Choroid plexus epithelial cell (primary cell): ENCODE data around the gene IGFALS.
A peak's percentile ranks its signal among the peaks of the same experiment; 100 is the strongest.

Source experiments
- DNase-seq: peaks from one replicate; pipeline ENCODE4 v3.0.0-alpha.2; 2010; ENCODE audit warnings: low read depth
- H3K4me3 ChIP-seq: 2 replicates; pipeline ENCODE4 v1.5.1; 2011; ENCODE audit warnings: low read depth, mild to moderate bottlenecking, control low read depth, low read length, moderate library complexity
- CTCF ChIP-seq: conservative IDR thresholded peaks from 2 replicates; pipeline ENCODE4 v1.5.1; 2011; ENCODE audit warnings: low read depth, mild to moderate bottlenecking, control low read depth, inconsistent platforms, low read length, moderate library complexity

Gene IGFALS

GRCh38 chr16:1757714-1758461 lies 35.6 kb downstream of the IGFALS start:
- TF ChIP-seq CTCF = no peak
- H3K4me3 ChIP-seq = no peak overlapping the region
- no peak for DNase-seq

- no peak for DNase-seq
- TF ChIP-seq CTCF = no peak
- no peak overlapping the region for H3K4me3 ChIP-seq
These were observed 39.3 kb downstream of the IGFALS start for GRCh38 chr16:1754204-1754603.

GRCh38 chr16:1752853-1753252 lies 40.7 kb downstream of the IGFALS start:
- TF ChIP-seq CTCF = no peak

GRCh38 chr16:1751946-1752345 lies 41.6 kb downstream of the IGFALS start:
- no peak for TF ChIP-seq CTCF
- H3K4me3 ChIP-seq = no peak overlapping the region
- DNase-seq = no peak

More at GRCh38 chr16:1752853-1753252, 40.7 kb downstream of the IGFALS start:
- DNase-seq = no peak
- H3K4me3 ChIP-seq = no peak overlapping the region

- no peak for TF ChIP-seq CTCF
- peak; percentile 72 for DNase-seq
- H3K4me3 ChIP-seq = no peak overlapping the region
These were observed 44.1 kb downstream of the IGFALS start for GRCh38 chr16:1749152-1750117.

- DNase-seq = no peak
- TF ChIP-seq CTCF = no peak
These were observed 45.6 kb downstream of the IGFALS start for GRCh38 chr16:1747934-1748333.

More at GRCh38 chr16:1747934-1748333, 45.6 kb downstream of the IGFALS start:
- H3K4me3 ChIP-seq = no peak overlapping the region
